ENCODE measurements around the gene DOCK3.
"Not testable (repeated sequence)": the region's sequence is repeated elsewhere in the genome, so short reads cannot be mapped to it uniquely, and the experiment has no call there.

The DOCK3 gene

GRCh38 chr3:50650018-50650417, 24.7 kb upstream of the DOCK3 start:
- DNase-seq (ENCODE audit: low read depth, low spot score): no peak

DNA sequence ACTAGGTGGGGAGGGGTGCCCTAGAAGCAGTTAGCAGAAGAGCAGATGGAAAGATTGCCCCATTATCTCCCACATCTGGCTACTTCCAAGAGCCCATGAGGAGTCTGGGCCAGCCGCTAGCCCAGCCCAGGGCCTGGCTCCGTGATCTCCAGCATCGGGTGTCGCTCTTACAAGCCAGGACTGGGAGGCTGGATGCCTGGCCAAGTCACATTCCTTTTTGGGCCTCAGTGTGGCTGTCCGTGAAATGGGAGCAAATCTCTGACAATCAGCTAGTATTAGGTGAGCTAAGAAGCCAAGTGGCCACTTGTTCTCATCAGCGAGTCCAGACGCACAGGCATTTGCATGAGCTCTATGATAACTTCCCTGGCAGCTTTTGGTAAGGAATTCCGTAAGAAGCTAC, 23.3 kb upstream of the DOCK3 start:
- DNase-seq (ENCODE audit: low read depth, low spot score): no peak

- no peak for DNase-seq (ENCODE audit: low read depth, low spot score)
These were observed 22.7 kb upstream of the DOCK3 start for GRCh38 chr3:50651920-50652529.

- DNase-seq (ENCODE audit: low read depth, low spot score): peak; percentile 44
These were observed 22.0 kb upstream of the DOCK3 start for GRCh38 chr3:50652709-50653108.

GRCh38 chr3:50653937-50654595, 20.7 kb upstream of the DOCK3 start:
- DNase-seq (ENCODE audit: low read depth, low spot score): no peak

GRCh38 chr3:50655009-50655830, 19.5 kb upstream of the DOCK3 start:
- DNase-seq (ENCODE audit: low read depth, low spot score): no peak

GRCh38 chr3:50656417-50657195, 18.1 kb upstream of the DOCK3 start:
- no peak for DNase-seq (ENCODE audit: low read depth, low spot score)

DNA sequence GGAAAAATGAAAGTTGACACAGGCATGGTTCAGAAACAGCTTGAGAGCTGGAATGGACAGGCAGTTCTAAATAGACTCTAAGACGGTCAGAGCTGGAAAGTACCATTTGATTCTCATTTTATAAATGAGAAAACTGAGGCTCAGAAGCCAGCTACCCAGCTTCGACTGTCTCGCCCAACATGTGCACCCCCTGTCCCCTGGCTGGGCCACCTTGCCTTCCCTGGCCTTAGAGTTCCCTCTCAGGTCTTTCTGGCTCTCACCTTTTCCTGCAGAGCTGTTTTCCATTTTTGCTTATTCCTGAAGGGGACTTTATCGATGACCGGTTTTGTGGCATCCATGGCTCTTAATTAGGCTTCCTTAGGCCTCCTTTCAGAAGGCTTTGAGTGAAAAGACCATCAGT, 17.3 kb upstream of the DOCK3 start:
- no peak for DNase-seq (ENCODE audit: low read depth, low spot score)

- DNase-seq (ENCODE audit: low read depth, low spot score): no peak
These were observed 16.9 kb upstream of the DOCK3 start for GRCh38 chr3:50657816-50658215.

DNA sequence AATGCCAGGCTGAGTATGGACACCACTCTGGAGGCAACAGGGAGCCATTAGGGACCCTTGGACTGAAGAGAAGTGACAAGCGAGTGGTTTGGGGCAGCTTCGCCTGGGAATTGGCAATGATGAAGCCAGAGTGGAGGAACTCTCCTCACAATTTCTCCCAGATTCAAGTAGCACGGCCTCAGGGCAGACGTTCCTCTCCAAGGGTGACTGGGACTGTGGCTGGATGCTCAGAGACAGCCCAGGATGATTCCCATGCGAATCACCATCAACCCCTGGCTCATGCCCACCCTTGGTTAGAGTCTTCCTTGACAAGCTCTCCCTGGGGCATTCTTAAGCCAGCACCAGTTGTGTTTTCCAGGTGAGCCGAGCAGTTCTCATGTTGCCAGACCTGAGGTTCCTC, 16.3 kb upstream of the DOCK3 start:
- no peak for DNase-seq (ENCODE audit: low read depth, low spot score)

- no peak for DNase-seq (ENCODE audit: low read depth, low spot score)
These were observed 15.9 kb upstream of the DOCK3 start for GRCh38 chr3:50658831-50659230.

- DNase-seq (ENCODE audit: low read depth, low spot score): no peak
These were observed 14.3 kb upstream of the DOCK3 start for GRCh38 chr3:50660386-50660785.

- no peak for DNase-seq (ENCODE audit: low read depth, low spot score)
These were observed 13.3 kb upstream of the DOCK3 start for GRCh38 chr3:50661321-50661837.

GRCh38 chr3:50662408-50662807, 12.3 kb upstream of the DOCK3 start:
- no peak for DNase-seq (ENCODE audit: low read depth, low spot score)

- DNase-seq (ENCODE audit: low read depth, low spot score): no peak
These were observed 9.5 kb upstream of the DOCK3 start for GRCh38 chr3:50665081-50665840.

DNA sequence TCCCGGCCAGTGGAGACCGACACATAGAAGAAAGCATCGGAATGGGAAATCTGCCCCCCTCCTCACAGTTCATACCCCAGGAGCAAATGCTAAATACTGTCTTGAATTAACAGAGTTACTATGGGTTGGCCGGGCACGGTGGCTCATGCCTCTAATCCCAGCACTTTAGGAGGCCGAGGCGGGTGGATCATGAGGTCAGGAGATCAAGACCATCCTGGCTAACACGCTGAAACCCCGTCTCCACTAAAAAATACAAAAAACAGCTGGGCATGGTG, 8.9 kb upstream of the DOCK3 start:
- not testable (repeated sequence) for DNase-seq (ENCODE audit: low read depth, low spot score)

- no peak for DNase-seq (ENCODE audit: low read depth, low spot score)
These were observed 7.9 kb upstream of the DOCK3 start for GRCh38 chr3:50666837-50667236.

GRCh38 chr3:50671331-50671730, 3.4 kb upstream of the DOCK3 start:
- DNase-seq (ENCODE audit: low read depth, low spot score): peak; percentile 91

DNA sequence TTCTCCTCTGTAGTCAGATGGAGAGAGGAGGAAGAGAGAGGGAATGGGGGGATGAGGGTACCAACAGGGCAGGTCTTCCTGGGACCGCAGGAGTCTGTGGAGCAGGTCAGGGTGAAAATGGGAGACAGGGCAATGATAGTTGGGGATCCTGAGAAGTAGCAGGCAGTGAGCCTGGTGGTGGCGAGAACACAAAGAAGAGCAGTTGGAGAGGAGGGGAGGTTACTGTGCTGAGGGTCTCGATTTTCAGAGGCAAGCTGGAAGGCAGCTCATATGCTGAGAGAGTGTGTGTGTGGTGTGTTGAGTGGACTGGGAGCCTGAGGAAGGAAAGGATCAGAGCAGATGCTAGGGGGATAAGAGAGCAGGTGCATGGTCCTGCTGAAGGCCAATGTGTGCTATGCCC, 2.1 kb upstream of the DOCK3 start:
- no peak for DNase-seq (ENCODE audit: low read depth, low spot score)

- DNase-seq (ENCODE audit: low read depth, low spot score): no peak
These were observed 796 bp upstream of the DOCK3 start for GRCh38 chr3:50673931-50674330.
